Keratinocyte (primary cell): ENCODE measurements around the gene NTHL1. TPM values are rescaled to one million over a fixed set of nuclear protein-coding genes. Genes with fewer than 3 reads are reported as not detected.

Source experiments
- DNase-seq: peaks from one replicate; pipeline ENCODE4 v3.0.0-alpha.2; 2011; ENCODE audit warnings: low read depth, missing footprints, low spot score
- FAIRE-seq: peaks from 2 replicates; lab custom pipeline; 2011; peaks lifted over from hg19 to GRCh38; lab: Jason Lieb, UNC
- H2AFZ ChIP-seq: 2 replicates; pipeline ENCODE4 v1.6.0; 2012; ENCODE audit warnings: low read length, control low read depth, inconsistent platforms; ENCODE audit not compliant: control insufficient read depth
- H3K27ac ChIP-seq: 2 replicates; pipeline ENCODE4 v1.5.1; 2011; ENCODE audit warnings: low read length; ENCODE audit not compliant: control insufficient read depth, insufficient read depth
- H3K27me3 ChIP-seq: 3 replicates; pipeline ENCODE4 v1.6.0; 2011; ENCODE audit warnings: low read length; ENCODE audit not compliant: control insufficient read depth, insufficient read depth; ENCODE audit errors: extremely low read depth
- H3K36me3 ChIP-seq, 2 experiments: 2 replicates in 1 of 2; 3 replicates in 1 of 2; pipeline ENCODE4 v1.5.1; 2011; ENCODE audit warnings: low read length in 2 of 2, mild to moderate bottlenecking in 1 of 2; ENCODE audit not compliant: control insufficient read depth in 2 of 2, insufficient read depth in 2 of 2; ENCODE audit errors: extremely low read depth in 1 of 2
- H3K4me1 ChIP-seq: 3 replicates; pipeline ENCODE4 v1.5.1; 2011; ENCODE audit warnings: low read length; ENCODE audit not compliant: control insufficient read depth, insufficient read depth; ENCODE audit errors: extremely low read depth
- H3K4me2 ChIP-seq: 3 replicates; pipeline ENCODE4 v1.6.0; 2011; ENCODE audit warnings: low read depth, low read length; ENCODE audit not compliant: control insufficient read depth, insufficient read depth; ENCODE audit errors: extremely low read depth
- H3K4me3 ChIP-seq, 3 experiments: fragments of 200-600 bp in 1 of 3; sonication (generic) in 1 of 3; 2 replicates in 2 of 3; 3 replicates in 1 of 3; pipeline ENCODE4 v1.5.1; 2011 to 2016; ENCODE audit warnings: low read length in 3 of 3, mild to moderate bottlenecking in 3 of 3, control low read depth in 2 of 3, inconsistent platforms in 1 of 3, low read depth in 1 of 3, mixed read lengths in 1 of 3, mixed run types in 1 of 3, moderate library complexity in 1 of 3; ENCODE audit not compliant: control insufficient read depth in 2 of 3, insufficient read depth in 2 of 3; ENCODE audit errors: extremely low read depth in 1 of 3
- H3K79me2 ChIP-seq: 2 replicates; pipeline ENCODE4 v1.6.0; 2012; ENCODE audit warnings: low read length; ENCODE audit not compliant: control insufficient read depth, insufficient read depth
- H3K9ac ChIP-seq: 3 replicates; pipeline ENCODE4 v1.6.0; 2011; ENCODE audit warnings: low read length; ENCODE audit not compliant: control insufficient read depth, insufficient read depth; ENCODE audit errors: extremely low read depth
- H3K9me1 ChIP-seq: 3 replicates; pipeline ENCODE4 v1.6.0; 2011; ENCODE audit warnings: low read length; ENCODE audit not compliant: control insufficient read depth, insufficient read depth; ENCODE audit errors: extremely low read depth
- H3K9me3 ChIP-seq: 2 replicates; pipeline ENCODE4 v1.5.1; 2012; ENCODE audit warnings: low read depth, low read length; ENCODE audit not compliant: control insufficient read depth
- H4K20me1 ChIP-seq: 3 replicates; pipeline ENCODE4 v1.6.0; 2011; ENCODE audit warnings: low read length; ENCODE audit not compliant: control insufficient read depth, insufficient read depth; ENCODE audit errors: extremely low read depth
- EZH2 ChIP-seq: IDR thresholded peaks from one replicate; pipeline ENCODE4 v1.6.1; 2012; ENCODE audit warnings: inconsistent platforms, mild to moderate bottlenecking, low read length, moderate library complexity
- dilution Hi-C: fragments of 300-500 bp; cut with MboI; formaldehyde crosslinking; loops from one replicate; pipeline ENCODE4 v1.7.0; 2020; ENCODE audit warnings: low sequenced_read_pairs; ENCODE audit not compliant: extremely low pct_ligation_motif_present
- polyA plus RNA-seq, 5 experiments: library from polyadenylated mRNA; depleted of rRNA in 3 of 5; stranded (reverse) in 3 of 5; stranded (forward) in 1 of 5; unstranded in 1 of 5; fragments of >200 nt; gene quantifications; 1 replicate in 1 of 5; 2 replicates in 3 of 5; 3 replicates in 1 of 5; pipeline versions ENCODE4 v1.2.1 to v1.2.3, GENCODE V29; 2011 to 2012; ENCODE audit warnings: missing spikeins in 2 of 5, low read depth in 1 of 5, low replicate concordance in 1 of 5
- small RNA-seq, 3 experiments: library from RNA; depleted of rRNA; stranded (forward); fragments of <200 nt; gene quantifications; one replicate each; pipeline ENCODE3, GENCODE V24; 2012; ENCODE audit warnings: low read depth in 3 of 3, low replicate concordance in 1 of 3; ENCODE audit not compliant: insufficient read length in 3 of 3
- TF ChIP-seq, protein P1 (sequence below), 3 experiments: IDR thresholded peaks in 1 of 3; conservative IDR thresholded peaks in 1 of 3; optimal IDR thresholded peaks in 1 of 3; 2 replicates in 2 of 3; 3 replicates in 1 of 3; pipeline versions ENCODE3 to v1.5.1; 2011; ENCODE audit warnings: low read length in 3 of 3, mild to moderate bottlenecking in 3 of 3, moderate library complexity in 2 of 3, control low read depth in 1 of 3, inconsistent platforms in 1 of 3; ENCODE audit not compliant: insufficient read depth in 2 of 3; ENCODE audit errors: extremely low read depth in 1 of 3

NTHL1 gene
- polyA plus RNA-seq, 1 donor (not counting 4 experiments of a cell fraction or from before 2014, with no cell fraction given) = 8.5 TPM

DNA sequence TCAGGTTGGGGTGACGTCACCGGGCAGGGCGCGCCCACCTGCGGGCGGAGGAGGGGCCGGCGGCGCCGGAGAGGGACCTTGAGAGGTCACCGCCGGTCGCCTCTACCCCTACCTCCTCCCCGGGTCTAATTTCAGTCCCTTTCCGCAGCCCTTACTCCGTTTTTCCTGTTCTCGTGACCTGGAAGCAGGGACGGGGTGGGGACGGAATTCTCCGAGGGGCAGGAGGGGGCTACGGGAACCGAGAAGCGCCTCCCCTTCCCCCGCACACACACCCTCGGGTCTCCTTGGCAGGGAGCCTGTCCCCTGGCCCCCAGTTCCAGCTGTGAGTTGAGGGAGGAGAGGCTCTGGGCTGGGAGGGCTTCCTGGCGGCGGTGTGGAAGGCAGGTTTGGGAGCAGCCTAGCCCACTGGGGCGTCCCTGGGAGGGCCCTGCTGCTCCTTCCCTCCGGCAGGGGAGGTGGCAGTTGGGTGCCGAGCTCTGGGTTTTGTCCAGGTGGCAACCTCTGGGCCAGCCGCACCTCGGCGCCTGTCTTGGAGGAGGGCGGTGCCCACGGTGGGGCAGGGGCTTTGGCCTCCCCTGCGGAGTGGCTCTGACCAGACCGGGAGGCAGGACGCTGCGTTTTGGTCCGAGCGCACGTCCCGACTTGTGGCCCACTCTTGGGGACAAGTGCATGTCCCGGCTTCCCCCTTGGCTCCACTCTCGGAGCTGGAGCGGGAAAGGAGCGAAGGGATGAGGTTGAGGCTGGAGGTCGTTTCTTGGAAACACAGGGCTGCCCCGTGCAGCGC is 57.1 kb downstream of the NTHL1 start:
- peaks cover 28% of the 10 kb centered on the region for H3K4me1 ChIP-seq
- peak overlapping the region in 2 of 3 experiments; percentile 20 to 53 for H3K4me3 ChIP-seq
- peak overlapping the region; percentile 66 for H3K4me2 ChIP-seq
- peaks cover 30% of the 10 kb centered on the region for H3K27me3 ChIP-seq
- H3K27ac ChIP-seq = no peak overlapping the region
- H3K79me2 ChIP-seq = no peaks in the 10 kb centered on the region
- H3K9ac ChIP-seq = peak overlapping the region; percentile 28
- H3K9me3 ChIP-seq = no peaks in the 10 kb centered on the region
- FAIRE-seq (no peak), DNase-seq (no peak)
- peak; percentile 93 for TF ChIP-seq EZH2
- TF ChIP-seq, protein P1, sequence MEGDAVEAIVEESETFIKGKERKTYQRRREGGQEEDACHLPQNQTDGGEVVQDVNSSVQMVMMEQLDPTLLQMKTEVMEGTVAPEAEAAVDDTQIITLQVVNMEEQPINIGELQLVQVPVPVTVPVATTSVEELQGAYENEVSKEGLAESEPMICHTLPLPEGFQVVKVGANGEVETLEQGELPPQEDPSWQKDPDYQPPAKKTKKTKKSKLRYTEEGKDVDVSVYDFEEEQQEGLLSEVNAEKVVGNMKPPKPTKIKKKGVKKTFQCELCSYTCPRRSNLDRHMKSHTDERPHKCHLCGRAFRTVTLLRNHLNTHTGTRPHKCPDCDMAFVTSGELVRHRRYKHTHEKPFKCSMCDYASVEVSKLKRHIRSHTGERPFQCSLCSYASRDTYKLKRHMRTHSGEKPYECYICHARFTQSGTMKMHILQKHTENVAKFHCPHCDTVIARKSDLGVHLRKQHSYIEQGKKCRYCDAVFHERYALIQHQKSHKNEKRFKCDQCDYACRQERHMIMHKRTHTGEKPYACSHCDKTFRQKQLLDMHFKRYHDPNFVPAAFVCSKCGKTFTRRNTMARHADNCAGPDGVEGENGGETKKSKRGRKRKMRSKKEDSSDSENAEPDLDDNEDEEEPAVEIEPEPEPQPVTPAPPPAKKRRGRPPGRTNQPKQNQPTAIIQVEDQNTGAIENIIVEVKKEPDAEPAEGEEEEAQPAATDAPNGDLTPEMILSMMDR (optimal IDR thresholded peaks at IDR 0.05 in 1 of 3, IDR thresholded peaks at IDR 0.05 in 1 of 3, conservative IDR thresholded peaks at IDR 0.05 in 1 of 3; ENCODE audit: extremely low read depth in 1 of 3, insufficient read depth in 2 of 3, low read length in 3 of 3) = no peak
- H4K20me1 ChIP-seq = no peaks in the 10 kb centered on the region
- no peaks in the 10 kb centered on the region for H3K9me1 ChIP-seq
- H3K36me3 ChIP-seq = peaks cover 7 to 11% of the 10 kb centered on the region in 2 experiments
- dilution Hi-C loops = no loop called here
- H2AFZ ChIP-seq = no peak overlapping the region

DNA sequence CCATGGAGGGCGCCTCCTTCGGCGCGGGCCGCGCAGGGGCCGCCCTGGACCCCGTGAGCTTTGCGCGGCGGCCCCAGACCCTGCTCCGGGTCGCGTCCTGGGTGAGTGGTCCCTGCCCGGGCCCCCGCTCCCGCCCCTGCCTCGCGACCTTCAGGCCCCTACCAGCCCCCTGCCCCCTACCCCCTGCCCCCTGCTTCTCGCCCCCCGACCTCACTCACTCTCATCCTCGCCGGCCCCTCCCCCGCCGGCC is 57.6 kb downstream of the NTHL1 start:
- H3K9me1 ChIP-seq = peaks cover under 1% of the 10 kb centered on the region
- peaks cover 7 to 14% of the 10 kb centered on the region in 2 experiments for H3K36me3 ChIP-seq
- no peak overlapping the region for H3K27ac ChIP-seq
- no peak overlapping the region for H3K9ac ChIP-seq
- H3K9me3 ChIP-seq = no peaks in the 10 kb centered on the region
- DNase-seq = no peak
- H3K79me2 ChIP-seq = no peaks in the 10 kb centered on the region
- dilution Hi-C loops = no loop called here
- peaks cover 30% of the 10 kb centered on the region for H3K27me3 ChIP-seq
- peaks cover 33% of the 10 kb centered on the region for H3K4me1 ChIP-seq
- peak overlapping the region in 1 of 3 experiments; percentile 53 for H3K4me3 ChIP-seq
- no peaks in the 10 kb centered on the region for H4K20me1 ChIP-seq
- FAIRE-seq = no peak
- H3K4me2 ChIP-seq = no peak overlapping the region
- TF ChIP-seq, protein P1 (optimal IDR thresholded peaks at IDR 0.05 in 1 of 3, IDR thresholded peaks at IDR 0.05 in 1 of 3, conservative IDR thresholded peaks at IDR 0.05 in 1 of 3; ENCODE audit: extremely low read depth in 1 of 3, insufficient read depth in 2 of 3, low read length in 3 of 3) = no peak
- no peak for TF ChIP-seq EZH2
- H2AFZ ChIP-seq = no peak overlapping the region

Small RNAs within 50 kb of the gene (small RNA-seq; reads per million reads assigned to genes)
- gene MIR1225 = 0 to 0.07 (median 0) reads per million in 3 experiments
- gene RN7SL219P = 0 reads per million in 3 experiments

Other genes with a start within 250 kb of the NTHL1 start
- 17.7 to 31.2 TPM (median 22.2 TPM) in 3 replicates for gene HAGH, start 221.0 kb downstream of the NTHL1 start, polyA plus RNA-seq
- gene FAHD1, start 220.6 kb downstream of the NTHL1 start, polyA plus RNA-seq = 29.4 to 59.5 TPM (median 36.8 TPM) in 3 replicates
- gene MEIOB, start 175.7 kb downstream of the NTHL1 start, polyA plus RNA-seq = not detected in 3 replicates
- gene HS3ST6, start 129.4 kb downstream of the NTHL1 start, polyA plus RNA-seq = 0.09 TPM in 1 of 3 replicates, not detected in the others
- gene MSRB1, start 104.6 kb downstream of the NTHL1 start, polyA plus RNA-seq = 23.9 to 45.4 TPM (median 25.2 TPM) in 3 replicates
- 0.34 to 0.38 TPM (median 0.37 TPM) in 3 replicates for gene RPL3L, start 93.1 kb downstream of the NTHL1 start, polyA plus RNA-seq
- 97.9 to 161 TPM (median 107 TPM) in 3 replicates for gene NDUFB10, start 88.3 kb downstream of the NTHL1 start, polyA plus RNA-seq
- 2,750 to 6,036 TPM (median 3,573 TPM) in 3 replicates for gene RPS2, start 83.0 kb downstream of the NTHL1 start, polyA plus RNA-seq
- gene RNF151, start 81.0 kb downstream of the NTHL1 start, polyA plus RNA-seq = not detected in 3 replicates
- 27.8 to 45.1 TPM (median 40.1 TPM) in 3 replicates for gene TBL3, start 75.8 kb downstream of the NTHL1 start, polyA plus RNA-seq
- gene NOXO1, start 66.4 kb downstream of the NTHL1 start, polyA plus RNA-seq = 0.38 to 1.1 TPM (median 0.54 TPM) in 3 replicates
- 10.3 to 13.4 TPM (median 12.0 TPM) in 3 replicates for gene GFER, start 63.6 kb downstream of the NTHL1 start, polyA plus RNA-seq
- 0.12 to 0.30 TPM (median 0.28 TPM) in 3 replicates for gene SYNGR3, start 57.9 kb downstream of the NTHL1 start, polyA plus RNA-seq
- 18.0 to 35.5 TPM (median 24.0 TPM) in 3 replicates for gene ZNF598, start 38.0 kb downstream of the NTHL1 start, polyA plus RNA-seq
- gene NPW, start 28.0 kb downstream of the NTHL1 start, polyA plus RNA-seq = 0.23 TPM in 1 of 3 replicates, not detected in the others
- 5.9 to 10.1 TPM (median 9.0 TPM) in 3 replicates for gene NHERF2, start 20.9 kb downstream of the NTHL1 start, polyA plus RNA-seq
- gene TSC2, start 151 bp upstream of the NTHL1 start, polyA plus RNA-seq = 22.6 to 28.8 TPM (median 23.3 TPM) in 3 replicates
- 10.6 to 22.9 TPM (median 16.4 TPM) in 3 replicates for gene PKD1, start 88.1 kb upstream of the NTHL1 start, polyA plus RNA-seq
- 0.44 to 0.91 TPM (median 0.58 TPM) in 3 replicates for gene RAB26, start 100.8 kb upstream of the NTHL1 start, polyA plus RNA-seq
- gene TRAF7, start 107.9 kb upstream of the NTHL1 start, polyA plus RNA-seq = 38.4 to 52.1 TPM (median 45.9 TPM) in 3 replicates
- 0.01 to 0.45 TPM (median 0.04 TPM) in 3 replicates for gene CASKIN1, start 148.8 kb upstream of the NTHL1 start, polyA plus RNA-seq
- gene MLST8, start 157.6 kb upstream of the NTHL1 start, polyA plus RNA-seq = 35.7 to 68.9 TPM (median 54.7 TPM) in 3 replicates
- 1.8 to 5.9 TPM (median 3.5 TPM) in 3 replicates for gene BRICD5, start 163.0 kb upstream of the NTHL1 start, polyA plus RNA-seq
- gene PGP, start 167.0 kb upstream of the NTHL1 start, polyA plus RNA-seq = 10.3 to 18.0 TPM (median 10.4 TPM) in 3 replicates
- gene E4F1, start 175.8 kb upstream of the NTHL1 start, polyA plus RNA-seq = 10.5 to 24.7 TPM (median 11.1 TPM) in 3 replicates
- gene DNASE1L2, start 188.6 kb upstream of the NTHL1 start, polyA plus RNA-seq = 0.31 to 1.1 TPM (median 0.41 TPM) in 3 replicates
- gene ECI1, start 203.8 kb upstream of the NTHL1 start, polyA plus RNA-seq = 19.7 to 32.0 TPM (median 24.2 TPM) in 3 replicates
- gene RNPS1, start 220.3 kb upstream of the NTHL1 start, polyA plus RNA-seq = 79.2 to 226 TPM (median 89.4 TPM) in 3 replicates